Fibroblast of skin of left quadriceps (primary cell): ENCODE measurements around the gene MED1.
"Not testable (repeated sequence)": the region's sequence is repeated elsewhere in the genome, so short reads cannot be mapped to it uniquely, and the experiment has no call there.

ENCODE experiments used
- DNase-seq, 2 experiments: peaks; one replicate each; pipeline ENCODE4 v3.0.0-alpha.2; 2013; ENCODE audit warnings: low read depth in 2 of 2

MED1 gene

GRCh38 chr17:39450847-39451581 is at the start of gene MED1:
Gene MED1 (minus strand): TSS chr17:39451263. CDS start chr17:39451062, 201 bp downstream.
- peak; percentile 97 to 98 for DNase-seq

GRCh38 chr17:39496921-39497320 is 45.9 kb upstream of the MED1 start:
- DNase-seq, result not testable (repeated sequence)

GRCh38 chr17:39487946-39488345 is 36.9 kb upstream of the MED1 start:
- DNase-seq, result no peak

GRCh38 chr17:39487490-39487889 is 36.4 kb upstream of the MED1 start:
- not testable (repeated sequence) for DNase-seq

- peak; percentile 14 to 30 for DNase-seq
These were observed 35.2 kb upstream of the MED1 start for GRCh38 chr17:39486242-39486641.

- peak; percentile 54 to 61 for DNase-seq
These were observed 34.5 kb upstream of the MED1 start for GRCh38 chr17:39485555-39485954.

- no peak for DNase-seq
These were observed 33.1 kb upstream of the MED1 start for GRCh38 chr17:39484178-39484577.

GRCh38 chr17:39483506-39483905 is 32.4 kb upstream of the MED1 start:
- DNase-seq, result no peak

- not testable (repeated sequence) for DNase-seq
These were observed 28.6 kb upstream of the MED1 start for GRCh38 chr17:39479631-39480030.

- DNase-seq, result no peak
These were observed 22.2 kb upstream of the MED1 start for GRCh38 chr17:39473310-39473709.

- DNase-seq, result not testable (repeated sequence)
These were observed 17.5 kb upstream of the MED1 start for GRCh38 chr17:39468610-39469009.

GRCh38 chr17:39464639-39465181 is 13.6 kb upstream of the MED1 start:
- DNase-seq, result not testable (repeated sequence)

GRCh38 chr17:39462631-39463375 is 11.7 kb upstream of the MED1 start:
- DNase-seq, result no peak

- no peak for DNase-seq
These were observed 11.0 kb upstream of the MED1 start for GRCh38 chr17:39461926-39462569.

GRCh38 chr17:39461113-39461925 is 10.3 kb upstream of the MED1 start, which contains the start of gene CDK12:
Gene CDK12 (plus strand): TSS chr17:39461486. CDS start chr17:39462072, 586 bp downstream.
- DNase-seq, result peak; percentile 100

GRCh38 chr17:39455919-39456318 is 4.9 kb upstream of the MED1 start:
- no peak for DNase-seq

- no peak for DNase-seq
These were observed 1.0 kb downstream of the MED1 start for GRCh38 chr17:39450051-39450450.

GRCh38 chr17:39447561-39447960 is 3.5 kb downstream of the MED1 start:
- no peak for DNase-seq

- DNase-seq, result no peak
These were observed 7.7 kb downstream of the MED1 start for GRCh38 chr17:39443326-39443725.

- not testable (repeated sequence) for DNase-seq
These were observed 11.2 kb downstream of the MED1 start for GRCh38 chr17:39439868-39440267.

GRCh38 chr17:39429600-39429999 is 21.5 kb downstream of the MED1 start:
- DNase-seq, result no peak
